OCI-LY3 (cell line): ENCODE measurements around the gene ARFRP1.

Experiments
- EZH2phosphoT487 ChIP-seq: fragments of 200-600 bp; shearing (Covaris generic); IDR thresholded peaks from 2 replicates; pipeline ENCODE4 v1.6.1; 2018; ENCODE audit warnings: antibody characterized with exemption, mixed run types, low read depth
- TF ChIP-seq, protein P1 (sequence below): fragments of 200-600, 300-600 bp; sonication (generic); IDR thresholded peaks from 2 replicates; pipeline ENCODE4 v1.5.1; 2014; ENCODE audit warnings: antibody characterized with exemption, low read length, low read depth

DNA sequence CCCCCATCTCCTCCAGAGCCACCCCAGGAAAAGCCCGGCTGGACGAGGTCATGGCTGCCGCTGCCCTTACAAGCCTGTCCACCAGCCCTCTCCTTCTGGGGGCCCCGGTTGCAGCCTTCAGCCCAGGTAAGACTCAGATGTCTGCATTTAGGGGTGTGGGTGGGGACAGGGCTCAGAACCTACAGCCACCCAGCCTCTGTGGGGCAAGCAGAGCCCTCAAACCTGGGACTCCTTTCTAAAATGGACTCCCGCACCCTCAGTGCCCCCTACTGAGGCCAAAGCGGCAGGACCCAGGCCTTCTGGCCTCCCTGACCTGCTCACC, 33.5 kb upstream of the ARFRP1 start:
- TF ChIP-seq, protein P1, sequence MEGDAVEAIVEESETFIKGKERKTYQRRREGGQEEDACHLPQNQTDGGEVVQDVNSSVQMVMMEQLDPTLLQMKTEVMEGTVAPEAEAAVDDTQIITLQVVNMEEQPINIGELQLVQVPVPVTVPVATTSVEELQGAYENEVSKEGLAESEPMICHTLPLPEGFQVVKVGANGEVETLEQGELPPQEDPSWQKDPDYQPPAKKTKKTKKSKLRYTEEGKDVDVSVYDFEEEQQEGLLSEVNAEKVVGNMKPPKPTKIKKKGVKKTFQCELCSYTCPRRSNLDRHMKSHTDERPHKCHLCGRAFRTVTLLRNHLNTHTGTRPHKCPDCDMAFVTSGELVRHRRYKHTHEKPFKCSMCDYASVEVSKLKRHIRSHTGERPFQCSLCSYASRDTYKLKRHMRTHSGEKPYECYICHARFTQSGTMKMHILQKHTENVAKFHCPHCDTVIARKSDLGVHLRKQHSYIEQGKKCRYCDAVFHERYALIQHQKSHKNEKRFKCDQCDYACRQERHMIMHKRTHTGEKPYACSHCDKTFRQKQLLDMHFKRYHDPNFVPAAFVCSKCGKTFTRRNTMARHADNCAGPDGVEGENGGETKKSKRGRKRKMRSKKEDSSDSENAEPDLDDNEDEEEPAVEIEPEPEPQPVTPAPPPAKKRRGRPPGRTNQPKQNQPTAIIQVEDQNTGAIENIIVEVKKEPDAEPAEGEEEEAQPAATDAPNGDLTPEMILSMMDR, result no peak
- no peak for TF ChIP-seq EZH2phosphoT487
